ENCODE data around the gene KRTAP5-4.
"Not testable (repeated sequence)": the region's sequence is repeated elsewhere in the genome, so short reads cannot be mapped to it uniquely, and the experiment has no call there.

KRTAP5-4 gene, protein sequence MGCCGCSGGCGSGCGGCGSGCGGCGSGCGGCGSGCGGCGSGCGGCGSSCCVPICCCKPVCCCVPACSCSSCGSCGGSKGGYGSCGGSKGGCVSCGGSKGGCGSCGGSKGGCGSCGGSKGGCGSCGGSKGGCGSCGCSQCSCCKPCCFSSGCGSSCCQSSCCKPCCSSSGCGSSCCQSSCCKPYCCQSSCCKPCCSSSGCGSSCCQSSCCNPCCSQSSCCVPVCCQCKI

GRCh38 chr11:1622086-1622485 is at the start of gene KRTAP5-4:
TSS of gene KRTAP5-4 (minus strand) at chr11:1622138. CDS start at chr11:1622093, 45 bp downstream.
- no peak for DNase-seq

- no peak for DNase-seq
Observed at GRCh38 chr11:1671658-1672057, 49.7 kb upstream of the KRTAP5-4 start.

GRCh38 chr11:1670905-1671371 is 49.0 kb upstream of the KRTAP5-4 start:
- DNase-seq, result no peak

DNA sequence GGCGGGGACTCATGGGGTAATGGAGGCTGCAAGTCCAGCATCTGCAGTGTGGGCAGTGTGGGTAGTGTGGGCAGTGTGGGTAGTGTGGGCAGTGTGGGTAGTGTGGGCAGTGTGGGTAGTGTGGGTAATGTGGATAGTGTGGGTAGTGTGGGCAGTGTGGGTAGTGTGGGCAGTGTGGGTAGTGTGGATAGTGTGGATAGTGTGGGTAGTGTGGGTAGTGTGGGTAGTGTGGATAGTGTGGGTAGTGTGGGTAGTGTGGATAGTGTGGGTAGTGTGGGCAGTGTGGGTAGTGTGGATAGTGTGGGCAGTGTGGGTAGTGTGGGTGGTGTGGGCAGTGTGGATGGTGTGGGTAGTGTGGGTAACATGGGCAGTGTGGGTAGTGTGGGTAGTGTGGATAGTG is 48.5 kb upstream of the KRTAP5-4 start:
- not testable (repeated sequence) for DNase-seq

DNA sequence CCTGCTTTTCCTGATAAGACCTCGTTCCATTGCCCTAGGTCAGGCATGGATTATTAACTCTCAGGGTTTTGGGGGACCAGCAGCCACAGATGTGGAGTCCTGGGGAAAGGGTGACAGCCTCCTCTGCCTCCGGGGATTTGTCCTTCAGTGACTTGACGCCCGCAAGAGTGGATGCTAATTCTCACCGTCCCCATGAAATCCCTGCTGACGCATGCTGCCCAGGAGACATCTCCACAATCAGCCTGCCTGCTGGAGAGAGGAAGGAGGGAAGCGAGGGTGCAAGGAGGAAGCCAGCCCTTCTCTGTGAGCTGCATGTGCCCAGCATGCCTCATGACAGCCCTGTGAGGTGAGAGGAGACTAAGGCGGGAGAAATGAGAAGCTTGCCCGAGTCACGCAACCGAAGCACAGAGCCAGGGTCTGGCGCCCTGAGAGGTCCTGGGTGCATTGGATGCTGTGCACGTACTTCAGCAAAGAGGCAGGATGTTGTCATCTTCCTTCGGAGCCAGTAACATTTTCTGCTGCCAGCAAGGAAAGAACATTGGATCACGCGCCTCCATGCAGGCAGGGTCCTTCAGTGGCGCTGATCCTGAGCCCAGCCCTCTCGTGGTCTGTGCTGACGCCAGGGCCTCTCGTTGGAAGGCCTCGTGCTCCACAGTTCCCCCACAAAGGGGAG is 47.7 kb upstream of the KRTAP5-4 start:
- DNase-seq, result no peak

- no peak for DNase-seq
Observed at GRCh38 chr11:1668911-1669473, 47.1 kb upstream of the KRTAP5-4 start.

DNA sequence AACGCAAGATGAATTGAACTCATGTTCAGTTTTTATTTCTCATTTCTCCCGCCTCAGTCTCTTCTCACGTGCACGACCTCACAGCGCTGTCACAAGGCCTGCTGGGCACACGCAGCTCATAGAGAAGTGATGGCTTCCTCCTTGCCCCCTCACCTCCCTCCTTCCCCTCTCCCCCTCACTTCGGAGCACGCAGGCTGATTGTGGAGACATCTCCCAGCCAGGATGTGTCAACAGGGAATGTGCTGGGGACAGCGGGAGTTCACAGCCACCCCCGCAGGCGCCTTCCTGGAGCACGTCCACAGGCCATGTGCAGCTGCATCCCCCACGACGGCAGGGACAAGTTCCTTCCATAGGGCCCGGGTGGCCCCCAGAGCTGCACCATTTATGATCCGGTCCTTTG is 46.0 kb upstream of the KRTAP5-4 start:
- DNase-seq, result no peak

DNA sequence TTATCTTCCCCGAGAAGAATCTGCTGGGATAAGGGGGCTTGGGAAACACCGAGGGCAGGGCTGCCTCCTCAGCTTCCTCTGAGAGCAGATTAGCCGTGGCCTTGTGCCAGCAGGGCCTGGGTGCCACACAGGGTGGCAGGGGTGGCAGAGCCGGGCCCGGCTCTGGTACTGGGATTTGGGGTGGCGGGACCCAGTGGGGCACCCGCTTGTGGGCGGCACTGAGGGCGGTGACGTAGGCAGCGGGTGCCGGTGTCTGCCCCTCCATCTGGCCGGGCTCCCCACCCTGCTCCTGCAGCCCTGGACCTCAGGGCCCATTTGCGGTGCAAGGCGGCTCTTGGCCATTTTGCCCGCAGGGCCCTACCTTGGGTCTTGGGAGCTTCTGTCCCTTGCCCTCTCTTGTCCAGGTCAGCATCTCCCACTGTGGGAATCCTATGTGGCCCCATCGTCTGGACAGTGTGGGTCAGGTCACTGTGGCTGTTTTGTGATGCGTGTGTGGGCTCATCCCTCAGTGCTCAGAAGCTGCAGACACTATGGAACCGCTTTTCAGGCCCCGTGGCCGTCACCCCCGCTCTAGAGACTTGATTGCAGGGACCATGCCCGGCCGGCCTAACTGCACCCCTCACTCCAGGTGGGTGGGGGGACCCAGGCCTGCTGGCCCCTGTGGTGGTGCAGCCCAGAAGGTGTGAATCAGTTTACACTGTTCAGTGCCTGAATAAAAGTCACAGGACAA is 45.3 kb upstream of the KRTAP5-4 start:
- no peak for DNase-seq

DNA sequence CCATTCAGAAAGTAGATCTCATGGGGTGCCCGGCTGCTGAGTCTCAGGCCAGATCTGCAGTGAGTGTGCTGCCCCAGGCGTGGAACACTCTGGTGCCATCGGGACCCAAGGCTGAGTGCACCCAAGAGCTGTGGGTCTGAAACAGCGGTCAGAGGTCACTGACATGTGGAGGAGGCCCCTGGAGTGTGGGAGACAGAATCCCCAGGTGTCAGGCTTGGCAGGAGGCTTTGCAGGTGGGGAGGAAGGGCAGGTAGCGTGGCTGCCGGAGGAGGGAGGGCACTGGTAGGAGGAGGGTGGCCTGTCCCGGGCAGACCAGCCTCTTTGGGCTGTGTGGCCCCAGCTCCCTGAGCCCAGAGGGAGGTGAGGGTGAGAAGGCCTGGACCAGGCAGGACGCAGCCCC is 43.4 kb upstream of the KRTAP5-4 start:
- no peak for DNase-seq

- not testable (repeated sequence) for DNase-seq
Observed at GRCh38 chr11:1662699-1663283, 40.9 kb upstream of the KRTAP5-4 start.

- DNase-seq, result not testable (repeated sequence)
Observed at GRCh38 chr11:1661454-1662269, 39.7 kb upstream of the KRTAP5-4 start.

- no peak for DNase-seq
Observed at GRCh38 chr11:1660111-1660867, 38.4 kb upstream of the KRTAP5-4 start.

GRCh38 chr11:1659506-1659905 is 37.6 kb upstream of the KRTAP5-4 start:
- DNase-seq, result no peak

GRCh38 chr11:1656670-1657069 is 34.7 kb upstream of the KRTAP5-4 start:
- DNase-seq, result no peak

DNA sequence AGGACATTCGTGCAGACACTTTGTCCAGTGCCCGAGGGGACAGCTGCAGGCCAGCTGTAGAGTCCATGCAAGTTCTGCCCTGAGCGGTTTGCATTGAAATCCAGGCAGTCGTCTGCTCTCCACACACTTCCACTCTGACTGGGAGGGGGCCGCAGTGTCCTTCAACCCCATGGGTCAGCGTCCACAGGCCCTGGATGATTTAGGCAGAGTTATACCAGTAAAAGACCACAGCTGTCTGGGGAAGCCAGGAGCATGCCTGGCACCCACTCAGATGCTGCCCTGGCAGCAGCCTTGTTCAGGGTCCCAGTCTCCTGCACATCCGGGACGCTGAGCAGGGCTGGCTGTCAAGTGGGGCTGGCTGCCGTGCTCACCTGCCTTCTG is 34.1 kb upstream of the KRTAP5-4 start:
- DNase-seq, result no peak

- DNase-seq, result peak; percentile 47
Observed at GRCh38 chr11:1655168-1656060, 33.5 kb upstream of the KRTAP5-4 start.

- peak; percentile 19 for DNase-seq
Observed at GRCh38 chr11:1654388-1655167, 32.6 kb upstream of the KRTAP5-4 start.

DNA sequence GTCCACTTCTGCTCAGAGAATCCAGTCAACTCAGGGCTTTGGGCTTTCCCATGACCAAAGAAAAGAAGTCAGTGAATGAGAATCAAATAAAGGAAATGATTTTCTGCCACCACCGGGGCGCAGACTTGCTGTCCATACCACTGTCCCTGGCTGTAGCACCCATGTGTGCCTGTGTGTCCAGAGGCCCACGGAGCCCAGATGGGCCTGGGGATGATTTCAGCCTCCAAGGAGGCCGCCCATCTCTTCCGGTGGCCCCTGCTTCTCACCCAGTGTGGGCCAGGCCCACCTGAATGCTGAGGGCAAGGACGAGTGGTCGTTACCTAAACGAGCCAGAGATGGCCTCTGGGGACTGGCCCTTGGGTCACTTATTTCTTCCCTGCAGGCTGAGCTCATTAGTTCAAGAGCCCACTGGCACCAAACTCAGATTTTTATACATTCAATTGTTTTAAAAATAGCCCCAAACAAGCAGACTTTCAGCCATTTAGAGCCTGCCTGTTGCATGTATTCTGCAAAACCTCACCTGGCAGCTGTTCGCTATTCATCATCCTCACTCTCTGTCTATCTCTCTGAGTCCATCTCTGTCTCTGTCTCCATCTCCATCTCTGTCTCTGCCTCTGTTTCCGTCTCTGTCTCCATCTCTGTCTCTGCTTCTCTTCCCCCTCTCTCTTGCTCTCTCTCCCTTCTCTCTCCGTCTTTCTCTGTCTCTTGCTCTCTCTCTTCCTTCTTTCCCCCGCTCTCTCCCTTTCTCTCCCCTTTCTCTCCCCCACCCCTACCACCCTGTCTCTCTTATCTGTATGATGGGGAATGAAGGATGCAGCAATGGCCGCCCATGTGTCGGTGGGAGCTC is 31.8 kb upstream of the KRTAP5-4 start:
- peak; percentile 41 for DNase-seq
